G401 (cell line): ENCODE measurements around the gene MED1. TPM values are rescaled to one million over a fixed set of nuclear protein-coding genes. Genes with fewer than 3 reads are reported as not detected.
"Not testable (repeated sequence)": the region's sequence is repeated elsewhere in the genome, so short reads cannot be mapped to it uniquely, and the experiment has no call there.

ENCODE experiments used
- DNase-seq: peaks from one replicate; pipeline ENCODE4 v3.0.0-alpha.2; 2015; ENCODE audit warnings: low spot score
- in situ Hi-C: cut with HindIII; loops from 2 replicates; pipeline ENCODE4 v1.10.0; 2016; ENCODE audit warnings: low sequenced_read_pairs, mixed read lengths
- total RNA-seq: library from RNA; depleted of rRNA; stranded (reverse); fragments of >200 nt; shearing (Covaris generic); gene quantifications from 2 replicates; pipeline ENCODE4 v1.2.3, GENCODE V29; 2014

The MED1 gene
- total RNA-seq, 1 experiment from 2014 or later = 22.0 TPM

- in situ Hi-C loops = loop anchor here (5.0 kb wide), 1 partner anchor 43 kb away; no protein-coding TSS in a partner anchor
Measured at GRCh38 chr17:39450051-39450450, 1.0 kb downstream of the MED1 start.

GRCh38 chr17:39447561-39447960, 3.5 kb downstream of the MED1 start:
- in situ Hi-C loops = no loop called here
- no peak for DNase-seq

More at GRCh38 chr17:39450051-39450450, 1.0 kb downstream of the MED1 start:
- no peak for DNase-seq

- in situ Hi-C loops = no loop called here
- DNase-seq = no peak
Measured at GRCh38 chr17:39443326-39443725, 7.7 kb downstream of the MED1 start.

GRCh38 chr17:39439868-39440267, 11.2 kb downstream of the MED1 start:
- in situ Hi-C loops = not testable (repeated sequence)

GRCh38 chr17:39429600-39429999, 21.5 kb downstream of the MED1 start:
- DNase-seq = no peak
- in situ Hi-C loops = no loop called here

More at GRCh38 chr17:39439868-39440267, 11.2 kb downstream of the MED1 start:
- not testable (repeated sequence) for DNase-seq

- in situ Hi-C loops = no loop called here
Measured at GRCh38 chr17:39416141-39416540, 34.9 kb downstream of the MED1 start.

GRCh38 chr17:39410279-39410678, 40.8 kb downstream of the MED1 start:
- DNase-seq = no peak
- in situ Hi-C loops = no loop called here

More at GRCh38 chr17:39416141-39416540, 34.9 kb downstream of the MED1 start:
- no peak for DNase-seq

- no peak for DNase-seq
- in situ Hi-C loops = loop anchor here (5.0 kb wide), 1 partner anchor 44 kb away; the partner anchor contains the start of gene MED1
Measured at GRCh38 chr17:39408360-39408759, 42.7 kb downstream of the MED1 start.

- in situ Hi-C loops = loop anchor here (5.0 kb wide), 1 partner anchor 45 kb away; the partner anchor contains the start of gene MED1
- no peak for DNase-seq
Measured at GRCh38 chr17:39406951-39407350, 44.1 kb downstream of the MED1 start.

- in situ Hi-C loops = loop anchor here (5.0 kb wide), 1 partner anchor 47 kb away; the partner anchor contains the start of gene MED1
Measured at GRCh38 chr17:39405436-39405835, 45.6 kb downstream of the MED1 start.

GRCh38 chr17:39404542-39405378, 46.3 kb downstream of the MED1 start:
- no peak for DNase-seq
- in situ Hi-C loops = loop anchor here (5.0 kb wide), 1 partner anchor 48 kb away; the partner anchor contains the start of gene MED1

More at GRCh38 chr17:39405436-39405835, 45.6 kb downstream of the MED1 start:
- no peak for DNase-seq

GRCh38 chr17:39402890-39403605, 48.0 kb downstream of the MED1 start:
- in situ Hi-C loops = no loop called here
- no peak for DNase-seq

- DNase-seq = peak; percentile 95
- in situ Hi-C loops = no loop called here
Measured at GRCh38 chr17:39402244-39402889, 48.7 kb downstream of the MED1 start.

GRCh38 chr17:39401412-39402243, 49.4 kb downstream of the MED1 start, which contains the start of gene FBXL20:
Gene FBXL20 (minus strand): TSS chr17:39401626. CDS start chr17:39401402, 224 bp downstream.
- peak; percentile 88 for DNase-seq
- in situ Hi-C loops = no loop called here

GRCh38 chr17:39400547-39401411, 50.3 kb downstream of the MED1 start:
- in situ Hi-C loops = no loop called here
- DNase-seq = peak; percentile 17

- DNase-seq = no peak
- in situ Hi-C loops = no loop called here
Measured at GRCh38 chr17:39399791-39400190, 51.3 kb downstream of the MED1 start.

GRCh38 chr17:39393736-39394135, 57.3 kb downstream of the MED1 start:
- in situ Hi-C loops = no loop called here
- DNase-seq = no peak
